WTC11 (cell line): Measurements from ENCODE around the gene EHF. TPM values are rescaled to one million over a fixed set of nuclear protein-coding genes. Genes with fewer than 3 reads are reported as not detected.

ENCODE experiments used
- ATAC-seq: fragments of 200-7000 bp; cut with Tn5 transposase; 2 replicates; pipeline ENCODE4 v1.10.0; 2021; ENCODE audit warnings: mild to moderate bottlenecking, moderate library complexity
- CTCF ChIA-PET: fragments of 300-600 bp; sonication (Branson Sonifier 250); formaldehyde crosslinking; loops from one replicate; lab custom pipeline; 2021; ENCODE audit warnings: antibody characterized with exemption; lab: Charles Lee
- POLR2A ChIA-PET: fragments of 350-600 bp; sonication (Branson Sonifier 250); formaldehyde crosslinking; loops from one replicate; lab custom pipeline; 2021; ENCODE audit warnings: antibody characterized with exemption; lab: Charles Lee
- DNase-seq: peaks from one replicate; pipeline ENCODE4 v3.0.0; 2021; ENCODE audit warnings: low spot score
- H3K27ac Mint-ChIP-seq: 2 replicates; pipeline ENCODE4 v1.8.0; 2021; ENCODE audit warnings: mixed read lengths
- H3K27me3 Mint-ChIP-seq: 2 replicates; pipeline ENCODE4 v1.8.0; 2021; ENCODE audit warnings: low read depth, mild to moderate bottlenecking, moderate library complexity, mixed read lengths
- H3K36me3 Mint-ChIP-seq: 2 replicates; pipeline ENCODE4 v1.8.0; 2021; ENCODE audit warnings: mixed read lengths
- H3K4me1 Mint-ChIP-seq: 2 replicates; pipeline ENCODE4 v1.8.0; 2022; ENCODE audit warnings: mixed read lengths
- H3K4me3 Mint-ChIP-seq: 2 replicates; pipeline ENCODE4 v1.8.0; 2021; ENCODE audit warnings: mild to moderate bottlenecking, moderate library complexity, mixed read lengths
- H3K9me3 Mint-ChIP-seq: 2 replicates; pipeline ENCODE4 v1.8.0; 2021; ENCODE audit warnings: mixed read lengths
- AFF4 ChIP-seq: sonication (generic); formaldehyde crosslinking; IDR thresholded peaks from 2 replicates; pipeline ENCODE4 v1.8.1; 2023; ENCODE audit warnings: mild to moderate bottlenecking, missing genetic modification reagents, borderline replicate concordance
- AR ChIP-seq: fragments of 250-450 bp; sonication (Bioruptor Pico); IDR thresholded peaks from 2 replicates; pipeline ENCODE4 v1.9.0; 2021; ENCODE audit warnings: mild to moderate bottlenecking
- ATF1 ChIP-seq: sonication (generic); formaldehyde crosslinking; IDR thresholded peaks from 2 replicates; pipeline ENCODE4 v1.8.1; 2023; ENCODE audit warnings: mild to moderate bottlenecking, moderate library complexity, missing genetic modification reagents
- ATF2 ChIP-seq: sonication (generic); formaldehyde crosslinking; IDR thresholded peaks from 2 replicates; pipeline ENCODE4 v1.8.1; 2022; ENCODE audit warnings: low read depth, missing genetic modification reagents, borderline replicate concordance
- ATF6 ChIP-seq: sonication (generic); formaldehyde crosslinking; IDR thresholded peaks from 2 replicates; pipeline ENCODE4 v1.8.1; 2023; ENCODE audit warnings: mild to moderate bottlenecking, missing genetic modification reagents
- CDX4 ChIP-seq: fragments of 250-450 bp; sonication (Bioruptor Pico); IDR thresholded peaks from 2 replicates; pipeline ENCODE4 v1.9.0; 2021; ENCODE audit warnings: moderate library complexity, mild to moderate bottlenecking, inconsistent platforms, borderline replicate concordance
- FOXK1 ChIP-seq: sonication (generic); formaldehyde crosslinking; IDR thresholded peaks from 2 replicates; pipeline ENCODE4 v1.8.0; 2022; ENCODE audit warnings: mild to moderate bottlenecking, moderate library complexity, missing genetic modification reagents
- FOXP1 ChIP-seq: sonication (generic); formaldehyde crosslinking; IDR thresholded peaks from 2 replicates; pipeline ENCODE4 v1.8.0; 2022; ENCODE audit warnings: missing genetic modification reagents, mild to moderate bottlenecking, moderate library complexity, borderline replicate concordance
- GRHL2 ChIP-seq: fragments of 250-450 bp; sonication (Bioruptor Pico); IDR thresholded peaks from 2 replicates; pipeline ENCODE4 v1.8.0; 2022; ENCODE audit warnings: mild to moderate bottlenecking, moderate library complexity; ENCODE audit not compliant: insufficient replicate concordance, severe bottlenecking
- IRF1 ChIP-seq: sonication (generic); formaldehyde crosslinking; IDR thresholded peaks from 2 replicates; pipeline ENCODE4 v1.8.0; 2023; ENCODE audit warnings: missing genetic modification reagents
- NFATC4 ChIP-seq: fragments of 250-450 bp; sonication (Bioruptor Pico); IDR thresholded peaks from 2 replicates; pipeline ENCODE4 v1.9.0; 2021; ENCODE audit warnings: mild to moderate bottlenecking
- NR1H2 ChIP-seq: sonication (generic); formaldehyde crosslinking; IDR thresholded peaks from 2 replicates; pipeline ENCODE4 v1.9.0; 2021; ENCODE audit warnings: mild to moderate bottlenecking, moderate library complexity, missing genetic modification reagents
- NR3C1 ChIP-seq: sonication (generic); formaldehyde crosslinking; conservative IDR thresholded peaks from 2 replicates; pipeline ENCODE4 v1.8.1; 2023; ENCODE audit warnings: low read depth, mild to moderate bottlenecking, missing genetic modification reagents
- SOX15 ChIP-seq: fragments of 250-450 bp; sonication (Bioruptor Pico); IDR thresholded peaks from 2 replicates; pipeline ENCODE4 v1.9.0; 2021; ENCODE audit warnings: mild to moderate bottlenecking
- ZNF121 ChIP-seq: sonication (generic); formaldehyde crosslinking; IDR thresholded peaks from 2 replicates; pipeline ENCODE4 v1.8.0; 2023; ENCODE audit warnings: missing genetic modification reagents
- ZNF396 ChIP-seq: fragments of 250-450 bp; sonication (Bioruptor Pico); IDR thresholded peaks from 2 replicates; pipeline ENCODE4 v1.8.0; 2021; ENCODE audit warnings: mild to moderate bottlenecking, moderate library complexity, borderline replicate concordance
- ZNF423 ChIP-seq: fragments of 250-450 bp; sonication (Bioruptor Pico); IDR thresholded peaks from 2 replicates; pipeline ENCODE4 v2.1.2; 2022; ENCODE audit warnings: mild to moderate bottlenecking, moderate library complexity
- ZNF671 ChIP-seq: fragments of 250-450 bp; sonication (Bioruptor Pico); IDR thresholded peaks from 2 replicates; pipeline ENCODE4 v1.8.0; 2021; ENCODE audit warnings: mild to moderate bottlenecking
- total RNA-seq: library from RNA; stranded (reverse); gene quantifications from 3 replicates; pipeline ENCODE4 v1.2.3, GENCODE V29; 2021

Gene EHF
- total RNA-seq, 1 experiment from 2014 or later, result 0.46 TPM

- Mint-ChIP-seq H3K4me1 (peaks cover 12% of the 10 kb centered on the region), H3K27ac (no peak overlapping the region), H3K9me3 (no peaks in the 10 kb centered on the region), H3K36me3 (no peaks in the 10 kb centered on the region), H3K27me3 (peaks cover 4% of the 10 kb centered on the region), H3K4me3 (no peak overlapping the region)
- TF ChIP-seq GRHL2 (CRISPR knock-in tag) (no peak), IRF1 (CRISPR knock-in tag) (no peak), NR1H2 (CRISPR knock-in tag) (no peak), SOX15 (CRISPR knock-in tag) (no peak), ZNF121 (CRISPR knock-in tag) (no peak), AR (no peak)
- DNase-seq (no peak), ATAC-seq (no peak)
- CTCF ChIA-PET, result no interaction called here
- POLR2A ChIA-PET, result no interaction called here
Measured at GRCh38 chr11:34638897-34639296, 18.0 kb downstream of the EHF start.

- peaks cover 4% of the 10 kb centered on the region for H3K27me3 Mint-ChIP-seq
- no peak for TF ChIP-seq ATF1 (CRISPR knock-in tag)
- no peak for TF ChIP-seq ZNF671 (CRISPR knock-in tag)
- no peak for TF ChIP-seq NR3C1 (CRISPR knock-in tag)
- no peak for TF ChIP-seq FOXK1
- TF ChIP-seq AFF4 (CRISPR knock-in tag), result no peak
- TF ChIP-seq IRF1 (CRISPR knock-in tag), result no peak
- no peak for TF ChIP-seq ZNF396 (CRISPR knock-in tag)
- no peak for TF ChIP-seq NFATC4 (CRISPR knock-in tag)
- TF ChIP-seq ATF2 (CRISPR knock-in tag), result no peak
- TF ChIP-seq ZNF423 (CRISPR knock-in tag), result no peak
- TF ChIP-seq FOXP1 (CRISPR knock-in tag), result no peak
- no peak for TF ChIP-seq SOX15 (CRISPR knock-in tag)
- TF ChIP-seq CDX4, result no peak
- TF ChIP-seq ATF6 (CRISPR knock-in tag), result no peak
- H3K9me3 Mint-ChIP-seq, result no peaks in the 10 kb centered on the region
- H3K36me3 Mint-ChIP-seq, result no peaks in the 10 kb centered on the region
- H3K27ac Mint-ChIP-seq, result no peak overlapping the region
- H3K4me1 Mint-ChIP-seq, result peaks cover 10% of the 10 kb centered on the region
- ATAC-seq, result no peak
- no peak for DNase-seq
- no peak overlapping the region for H3K4me3 Mint-ChIP-seq
- CTCF ChIA-PET, result interaction anchor here (0.8 kb wide), 1 partner anchor 15 kb away, joined by 3 read pairs; no protein-coding TSS in a partner anchor
- POLR2A ChIA-PET, result no interaction called here
Measured at GRCh38 chr11:34639545-34639944, 18.7 kb downstream of the EHF start.
